Dendritic cell treated with granulocyte-macrophage colony-stimulating factor and Interleukin-4, amounts not matched to agents 40 ng/mL and 50 ng/mL, for 4 days (primary cell): Measurements from ENCODE around the gene ATXN7L1.
"Not testable (repeated sequence)": the region's sequence is repeated elsewhere in the genome, so short reads cannot be mapped to it uniquely, and the experiment has no call there.

Experiments
- H3K27ac Mint-ChIP-seq: one replicate; pipeline ENCODE4 v1.8.0; 2022; ENCODE audit warnings: mild to moderate bottlenecking, mixed read lengths
- H3K27me3 Mint-ChIP-seq: one replicate; pipeline ENCODE4 v1.8.0; 2022; ENCODE audit warnings: mild to moderate bottlenecking, mixed read lengths
- H3K36me3 Mint-ChIP-seq: one replicate; pipeline ENCODE4 v1.8.0; 2022; ENCODE audit warnings: low read depth, mixed read lengths
- H3K4me1 Mint-ChIP-seq: one replicate; pipeline ENCODE4 v1.8.0; 2022; ENCODE audit warnings: low read depth, mixed read lengths
- H3K4me3 Mint-ChIP-seq: one replicate; pipeline ENCODE4 v1.8.0; 2022; ENCODE audit warnings: mild to moderate bottlenecking, moderate library complexity, mixed read lengths
- H3K9me3 Mint-ChIP-seq: one replicate; pipeline ENCODE4 v1.8.0; 2022; ENCODE audit warnings: mixed read lengths
- intact Hi-C: fragments of 100-400 bp; cut with micrococcal nuclease; formaldehyde crosslinking; loops from one replicate; pipeline ENCODE4 v1.15.0; 2022

The ATXN7L1 gene

GRCh38 chr7:105713488-105714465 lies 162.6 kb downstream of the ATXN7L1 start:
- no peaks in the 10 kb centered on the region for H3K27me3 Mint-ChIP-seq

GRCh38 chr7:105712877-105713276 lies 163.5 kb downstream of the ATXN7L1 start:
- Mint-ChIP-seq H3K4me1 (peaks cover 22% of the 10 kb centered on the region), H3K27ac (peak overlapping the region; percentile 55), H3K4me3 (no peak overlapping the region), H3K36me3 (peaks cover 33% of the 10 kb centered on the region), H3K27me3 (no peaks in the 10 kb centered on the region), H3K9me3 (peaks cover 35% of the 10 kb centered on the region)
- intact Hi-C loops, result no loop called here

More at GRCh38 chr7:105713488-105714465, 162.6 kb downstream of the ATXN7L1 start:
- H3K4me1 Mint-ChIP-seq, result peaks cover 27% of the 10 kb centered on the region
- H3K27ac Mint-ChIP-seq, result no peak overlapping the region
- H3K36me3 Mint-ChIP-seq, result peaks cover 33% of the 10 kb centered on the region
- H3K4me3 Mint-ChIP-seq, result no peak overlapping the region
- H3K9me3 Mint-ChIP-seq, result peaks cover 35% of the 10 kb centered on the region
- intact Hi-C loops, result no loop called here

- H3K27me3 Mint-ChIP-seq, result no peaks in the 10 kb centered on the region
- peaks cover 30% of the 10 kb centered on the region for H3K4me1 Mint-ChIP-seq
- H3K27ac Mint-ChIP-seq, result no peak overlapping the region
- peaks cover 39% of the 10 kb centered on the region for H3K36me3 Mint-ChIP-seq
- H3K4me3 Mint-ChIP-seq, result no peak overlapping the region
- intact Hi-C loops, result no loop called here
- H3K9me3 Mint-ChIP-seq, result peaks cover 35% of the 10 kb centered on the region
Measured at GRCh38 chr7:105711726-105712402, 164.5 kb downstream of the ATXN7L1 start.

GRCh38 chr7:105710720-105711119 lies 165.7 kb downstream of the ATXN7L1 start:
- H3K27ac Mint-ChIP-seq, intact Hi-C loops, H3K4me3 Mint-ChIP-seq, H3K27me3 Mint-ChIP-seq: not testable (repeated sequence)
- Mint-ChIP-seq H3K4me1 (peaks cover 30% of the 10 kb centered on the region), H3K36me3 (peaks cover 47% of the 10 kb centered on the region), H3K9me3 (peaks cover 35% of the 10 kb centered on the region)

GRCh38 chr7:105708763-105709080 lies 167.7 kb downstream of the ATXN7L1 start:
- intact Hi-C loops, result no loop called here
- Mint-ChIP-seq H3K4me3 (no peak overlapping the region), H3K4me1 (peaks cover 30% of the 10 kb centered on the region), H3K36me3 (peaks cover 47% of the 10 kb centered on the region), H3K9me3 (peaks cover 35% of the 10 kb centered on the region), H3K27me3 (no peaks in the 10 kb centered on the region), H3K27ac (no peak overlapping the region)

GRCh38 chr7:105707967-105708762 lies 168.2 kb downstream of the ATXN7L1 start:
- no peaks in the 10 kb centered on the region for H3K27me3 Mint-ChIP-seq
- peaks cover 24% of the 10 kb centered on the region for H3K4me1 Mint-ChIP-seq
- no peak overlapping the region for H3K4me3 Mint-ChIP-seq
- intact Hi-C loops, result no loop called here
- peak overlapping the region; percentile 46 for H3K27ac Mint-ChIP-seq
- peaks cover 33% of the 10 kb centered on the region for H3K9me3 Mint-ChIP-seq
- peaks cover 47% of the 10 kb centered on the region for H3K36me3 Mint-ChIP-seq

- intact Hi-C loops, result no loop called here
- peaks cover 25% of the 10 kb centered on the region for H3K9me3 Mint-ChIP-seq
- peaks cover 40% of the 10 kb centered on the region for H3K36me3 Mint-ChIP-seq
- peaks cover 16% of the 10 kb centered on the region for H3K4me1 Mint-ChIP-seq
- no peak overlapping the region for H3K4me3 Mint-ChIP-seq
- H3K27ac Mint-ChIP-seq, result no peak overlapping the region
- no peaks in the 10 kb centered on the region for H3K27me3 Mint-ChIP-seq
Measured at GRCh38 chr7:105707381-105707780, 169.0 kb downstream of the ATXN7L1 start.

- Mint-ChIP-seq H3K27me3 (no peaks in the 10 kb centered on the region), H3K36me3 (peaks cover 20% of the 10 kb centered on the region), H3K4me3 (no peak overlapping the region), H3K27ac (no peak overlapping the region), H3K9me3 (peaks cover 7% of the 10 kb centered on the region), H3K4me1 (peaks cover 14% of the 10 kb centered on the region)
- intact Hi-C loops, result no loop called here
Measured at GRCh38 chr7:105705427-105705826, 171.0 kb downstream of the ATXN7L1 start.

- Mint-ChIP-seq H3K4me3 (no peak overlapping the region), H3K27me3 (no peaks in the 10 kb centered on the region), H3K36me3 (peaks cover 14% of the 10 kb centered on the region), H3K4me1 (peaks cover 14% of the 10 kb centered on the region), H3K9me3 (no peaks in the 10 kb centered on the region), H3K27ac (no peak overlapping the region)
- intact Hi-C loops, result no loop called here
Measured at GRCh38 chr7:105703207-105703930, 173.0 kb downstream of the ATXN7L1 start.

- Mint-ChIP-seq H3K27me3 (no peaks in the 10 kb centered on the region), H3K4me1 (no peaks in the 10 kb centered on the region), H3K4me3 (no peak overlapping the region), H3K36me3 (peaks cover 9% of the 10 kb centered on the region), H3K27ac (no peak overlapping the region), H3K9me3 (no peaks in the 10 kb centered on the region)
- intact Hi-C loops, result no loop called here
Measured at GRCh38 chr7:105699568-105700236, 176.7 kb downstream of the ATXN7L1 start.

GRCh38 chr7:105698531-105698930 lies 177.9 kb downstream of the ATXN7L1 start:
- no peak overlapping the region for H3K4me3 Mint-ChIP-seq
- peaks cover 7% of the 10 kb centered on the region for H3K4me1 Mint-ChIP-seq
- no peak overlapping the region for H3K27ac Mint-ChIP-seq
- H3K27me3 Mint-ChIP-seq, result no peaks in the 10 kb centered on the region
- intact Hi-C loops, result no loop called here
- H3K36me3 Mint-ChIP-seq, result peaks cover 9% of the 10 kb centered on the region
- no peaks in the 10 kb centered on the region for H3K9me3 Mint-ChIP-seq

GRCh38 chr7:105697753-105698152 lies 178.6 kb downstream of the ATXN7L1 start:
- peaks cover 12% of the 10 kb centered on the region for H3K4me1 Mint-ChIP-seq
- H3K4me3 Mint-ChIP-seq, result no peak overlapping the region
- no peaks in the 10 kb centered on the region for H3K9me3 Mint-ChIP-seq
- H3K36me3 Mint-ChIP-seq, result peaks cover 9% of the 10 kb centered on the region
- intact Hi-C loops, result no loop called here
- no peaks in the 10 kb centered on the region for H3K27me3 Mint-ChIP-seq
- no peak overlapping the region for H3K27ac Mint-ChIP-seq

- H3K9me3 Mint-ChIP-seq, intact Hi-C loops: not testable (repeated sequence)
Measured at GRCh38 chr7:105697169-105697568, 179.2 kb downstream of the ATXN7L1 start.

More at GRCh38 chr7:105697169-105697568, 179.2 kb downstream of the ATXN7L1 start:
- not testable (repeated sequence) for H3K27ac Mint-ChIP-seq, H3K4me3 Mint-ChIP-seq, H3K36me3 Mint-ChIP-seq, H3K27me3 Mint-ChIP-seq
- peaks cover 18% of the 10 kb centered on the region for H3K4me1 Mint-ChIP-seq
